T-cell (primary cell): ENCODE measurements around the gene WFDC2. TPM values are rescaled to one million over a fixed set of nuclear protein-coding genes. Genes with fewer than 3 reads are reported as not detected.

Experiments
- ATAC-seq, 4 experiments: fragments of 200-7000 bp in 3 of 4; fragments of 150-1000 bp in 1 of 4; cut with Tn5 transposase; replicated peaks in 1 of 4; 1 replicate in 3 of 4; 2 replicates in 1 of 4; pipeline ENCODE4 v1.10.0; 2021; ENCODE audit warnings: moderate library complexity in 3 of 4, mild to moderate bottlenecking in 2 of 4, moderate number of reproducible peaks in 1 of 4
- CTCF ChIA-PET, 2 donors: fragments of 300-600 bp; sonication (Branson Sonifier 250); formaldehyde crosslinking; loops; one replicate each; lab custom pipeline; 2022; ENCODE audit warnings: antibody characterized with exemption in 2 of 2; lab: Charles Lee
- POLR2A ChIA-PET, 2 donors: fragments of 300-600 bp; sonication (Branson Sonifier 250); formaldehyde crosslinking; loops; one replicate each; lab custom pipeline; 2022; ENCODE audit warnings: antibody characterized with exemption in 2 of 2; lab: Charles Lee
- DNase-seq, 35 experiments: peaks; one replicate each; pipeline versions ENCODE4 v3.0.0 to v3.0.0-alpha.2; 2013 to 2023
- H3K27ac ChIP-seq: one replicate; pipeline ENCODE4 v1.5.1; 2013; ENCODE audit warnings: low read length
- H3K27me3 ChIP-seq, 2 experiments: replicated peaks in 1 of 2; 1 replicate in 1 of 2; 2 replicates in 1 of 2; pipeline versions ENCODE4 v1.6.1 to v1.7.0; 2013; ENCODE audit warnings: low read length in 1 of 2, mixed read lengths in 1 of 2; ENCODE audit not compliant: control insufficient read depth in 2 of 2, insufficient read depth in 2 of 2; ENCODE audit errors: extremely low read depth in 1 of 2
- H3K36me3 ChIP-seq, 2 donors: 1 replicate in 1 of 2; 2 replicates in 1 of 2; pipeline versions ENCODE4 v1.6.1 to v1.7.0; 2013; ENCODE audit warnings: low read length in 1 of 2; ENCODE audit not compliant: control insufficient read depth in 2 of 2, insufficient read depth in 1 of 2; ENCODE audit errors: extremely low read depth in 1 of 2
- H3K4me1 ChIP-seq, 2 experiments: 1 replicate in 1 of 2; 2 replicates in 1 of 2; pipeline versions ENCODE4 v1.6.1 to v1.7.0; 2013; ENCODE audit warnings: low read length in 2 of 2, mixed read lengths in 1 of 2; ENCODE audit not compliant: insufficient read depth in 2 of 2, control insufficient read depth in 1 of 2; ENCODE audit errors: extremely low read depth in 1 of 2
- H3K4me3 ChIP-seq, 2 donors: 1 replicate in 1 of 2; 2 replicates in 1 of 2; pipeline versions ENCODE4 v1.5.1 to v1.7.0; 2013; ENCODE audit warnings: mild to moderate bottlenecking in 2 of 2, low read length in 1 of 2, moderate library complexity in 1 of 2; ENCODE audit not compliant: control insufficient read depth in 1 of 2; ENCODE audit errors: extremely low read depth in 1 of 2
- H3K9me3 ChIP-seq: 2 replicates; pipeline ENCODE4 v1.7.0; 2013
- H3K27ac Mint-ChIP-seq, 2 donors: one replicate each; pipeline ENCODE4 v1.8.0; 2020 to 2021; ENCODE audit warnings: mild to moderate bottlenecking in 2 of 2, mixed read lengths in 2 of 2
- H3K27me3 Mint-ChIP-seq, 2 donors: one replicate each; pipeline ENCODE4 v1.8.0; 2021 to 2022; ENCODE audit warnings: mixed read lengths in 2 of 2
- H3K36me3 Mint-ChIP-seq: one replicate; pipeline ENCODE4 v1.8.0; 2021; ENCODE audit warnings: mixed read lengths
- H3K4me1 Mint-ChIP-seq, 3 donors: one replicate each; pipeline ENCODE4 v1.8.0; 2020 to 2022; ENCODE audit warnings: mixed read lengths in 3 of 3, mild to moderate bottlenecking in 1 of 3
- H3K4me3 Mint-ChIP-seq, 3 donors: one replicate each; pipeline ENCODE4 v1.8.0; 2020 to 2022; ENCODE audit warnings: mild to moderate bottlenecking in 3 of 3, mixed read lengths in 3 of 3, moderate library complexity in 3 of 3
- H3K9me3 Mint-ChIP-seq, 3 donors: one replicate each; pipeline ENCODE4 v1.8.0; 2020 to 2022; ENCODE audit warnings: mixed read lengths in 3 of 3
- WGBS: methylation state at CpG from one replicate; pipeline ENCODE4 v1.1.5; 2013; ENCODE audit warnings: missing lambda C conversion rate; ENCODE audit not compliant: insufficient coverage; 5-methylcytosine and 5-hydroxymethylcytosine counted together
- total RNA-seq, 35 experiments: library from RNA in 6 of 35; stranded (reverse) in 6 of 35; fragments of 120-200 nt in 1 of 35; gene quantifications; one replicate each; pipeline versions ENCODE4 v1.2.1 to v1.2.4 and lab custom pipeline; 2013 to 2026

WFDC2 gene
- total RNA-seq, 5 donors from 2014 or later (not counting 1 experiment from before 2014, with no cell fraction given), result 0.56 to 1.7 TPM; not detected in 3

GRCh38 chr20:45427236-45428149, 42.1 kb upstream of the WFDC2 start:
- H3K36me3 Mint-ChIP-seq, result peaks cover 47% of the 10 kb centered on the region
- DNase-seq (no peak), ATAC-seq (no peak)
- H3K4me3 ChIP-seq, result no peak overlapping the region
- peak overlapping the region in 1 of 2 donors; percentile 8 for H3K27ac Mint-ChIP-seq
- H3K4me3 Mint-ChIP-seq, result no peak overlapping the region
- POLR2A ChIA-PET, result no interaction called here
- CTCF ChIA-PET, result interaction anchor here in 1 of 2 donors (0.6 to 1.0 kb wide), 2 partner anchors 12 to 54 kb away, joined by 3 read pairs; no protein-coding TSS in a partner anchor
- peaks cover 0 to 6% (median 2%) of the 10 kb centered on the region in 3 donors for H3K4me1 Mint-ChIP-seq
- H3K27ac ChIP-seq, result no peak overlapping the region
- H3K36me3 ChIP-seq, result peaks cover 17 to 45% of the 10 kb centered on the region in 2 donors
- no peaks in the 10 kb centered on the region for H3K27me3 Mint-ChIP-seq
- 94% methylated on average over 12 of the region's 14 CpGs for WGBS
- peaks cover 0 to 6% of the 10 kb centered on the region in 2 experiments for H3K4me1 ChIP-seq
- H3K27me3 ChIP-seq, result no peaks in the 10 kb centered on the region
- no peaks in the 10 kb centered on the region for H3K9me3 Mint-ChIP-seq
- H3K9me3 ChIP-seq, result no peaks in the 10 kb centered on the region

- Mint-ChIP-seq H3K36me3 (peaks cover 38% of the 10 kb centered on the region), H3K27ac (no peak overlapping the region), H3K9me3 (no peaks in the 10 kb centered on the region), H3K27me3 (no peaks in the 10 kb centered on the region), H3K4me3 (no peak overlapping the region), H3K4me1 (peaks cover 0 to 11% (median 2%) of the 10 kb centered on the region in 3 donors)
- Histone ChIP-seq H3K27ac (no peak overlapping the region), H3K4me1 (peaks cover 0 to 10% of the 10 kb centered on the region in 2 experiments), H3K9me3 (no peaks in the 10 kb centered on the region), H3K36me3 (peaks cover 11 to 26% of the 10 kb centered on the region in 2 donors), H3K27me3 (no peaks in the 10 kb centered on the region), H3K4me3 (no peak overlapping the region)
- ChIA-PET POLR2A (interaction anchor here in 1 of 2 donors (0.5 kb wide), 1 partner anchor 137 kb away, joined by 3 read pairs; no protein-coding TSS in a partner anchor), CTCF (interaction anchor here (0.7 to 0.9 kb wide), 3 partner anchors 56 to 344 kb away, joined by 3 to 6 read pairs (median 4); no protein-coding TSS in a partner anchor)
- ATAC-seq, result no peak
- WGBS, result 50% methylated on average over 1 of the region's 2 CpGs
- no peak for DNase-seq
Observed at GRCh38 chr20:45429618-45430017, 39.9 kb upstream of the WFDC2 start.

- no peaks in the 10 kb centered on the region for H3K27me3 Mint-ChIP-seq
- CTCF ChIA-PET, result interaction anchor here in 1 of 2 donors (1.3 kb wide), 1 partner anchor 59 kb away, joined by 3 read pairs; no protein-coding TSS in a partner anchor
- H3K4me1 ChIP-seq, result peaks cover 4 to 18% of the 10 kb centered on the region in 2 experiments
- H3K4me3 ChIP-seq, result no peak overlapping the region
- WGBS, result 13% methylated on average over 4 of the region's 5 CpGs
- no peaks in the 10 kb centered on the region for H3K27me3 ChIP-seq
- peaks cover 7 to 23% (median 11%) of the 10 kb centered on the region in 3 donors for H3K4me1 Mint-ChIP-seq
- no peaks in the 10 kb centered on the region for H3K9me3 ChIP-seq
- H3K36me3 Mint-ChIP-seq, result peaks cover 22% of the 10 kb centered on the region
- peaks cover 3 to 6% of the 10 kb centered on the region in 2 donors for H3K36me3 ChIP-seq
- H3K9me3 Mint-ChIP-seq, result no peaks in the 10 kb centered on the region
- H3K27ac ChIP-seq, result no peak overlapping the region
- ATAC-seq (no peak), DNase-seq (peak in 9 of 35 experiments; percentile 9 to 42 (median 31))
- H3K4me3 Mint-ChIP-seq, result no peak overlapping the region
- H3K27ac Mint-ChIP-seq, result no peak overlapping the region
- POLR2A ChIA-PET, result interaction anchor here in 1 of 2 donors (0.7 kb wide), 1 partner anchor 17 kb away, joined by 3 read pairs; no protein-coding TSS in a partner anchor
Observed at GRCh38 chr20:45432294-45432693, 37.3 kb upstream of the WFDC2 start.

- Mint-ChIP-seq H3K27ac (peak overlapping the region in 1 of 2 donors; percentile 11), H3K4me1 (peaks cover 7 to 23% (median 11%) of the 10 kb centered on the region in 3 donors), H3K9me3 (no peaks in the 10 kb centered on the region), H3K36me3 (peaks cover 13% of the 10 kb centered on the region), H3K4me3 (no peak overlapping the region), H3K27me3 (no peaks in the 10 kb centered on the region)
- H3K27me3 ChIP-seq, result no peaks in the 10 kb centered on the region
- H3K4me1 ChIP-seq, result peaks cover 4 to 18% of the 10 kb centered on the region in 2 experiments
- no peaks in the 10 kb centered on the region for H3K9me3 ChIP-seq
- ChIA-PET POLR2A (no interaction called here), CTCF (interaction anchor here in 1 of 2 donors (0.8 kb wide), 1 partner anchor 13 kb away, joined by 3 read pairs; no protein-coding TSS in a partner anchor)
- WGBS, result 86% methylated on average over 2 of the region's 3 CpGs
- H3K27ac ChIP-seq, result no peak overlapping the region
- no peak overlapping the region for H3K4me3 ChIP-seq
- ATAC-seq, result no peak
- DNase-seq, result no peak
- peaks cover 0 to 4% of the 10 kb centered on the region in 2 donors for H3K36me3 ChIP-seq
Observed at GRCh38 chr20:45433316-45433715, 36.2 kb upstream of the WFDC2 start.

GRCh38 chr20:45433976-45434375, 35.6 kb upstream of the WFDC2 start:
- Histone ChIP-seq H3K4me1 (peaks cover 4 to 18% of the 10 kb centered on the region in 2 experiments), H3K27ac (no peak overlapping the region), H3K4me3 (no peak overlapping the region), H3K9me3 (no peaks in the 10 kb centered on the region), H3K27me3 (no peaks in the 10 kb centered on the region), H3K36me3 (peaks cover 0 to 4% of the 10 kb centered on the region in 2 donors)
- Mint-ChIP-seq H3K4me3 (no peak overlapping the region), H3K36me3 (peaks cover 13% of the 10 kb centered on the region), H3K27me3 (no peaks in the 10 kb centered on the region), H3K4me1 (peaks cover 7 to 23% (median 11%) of the 10 kb centered on the region in 3 donors), H3K27ac (no peak overlapping the region), H3K9me3 (no peaks in the 10 kb centered on the region)
- CTCF ChIA-PET, result interaction anchor here in 1 of 2 donors (0.8 kb wide), 1 partner anchor 13 kb away, joined by 3 read pairs; no protein-coding TSS in a partner anchor
- no CpG with 5 or more reads among the region's 4 CpGs for WGBS
- DNase-seq, result no peak
- POLR2A ChIA-PET, result interaction anchor here in 1 of 2 donors (0.7 kb wide), 1 partner anchor 43 kb away, joined by 8 read pairs; no protein-coding TSS in a partner anchor
- no peak for ATAC-seq
